GM12878 (cell line): ENCODE results near the gene LIMS1. TPM values are rescaled to one million over a fixed set of nuclear protein-coding genes. Genes with fewer than 3 reads are reported as not detected.
A peak's percentile ranks its signal among the peaks of the same experiment; 100 is the strongest.

ENCODE experiments used
- ATF7 ChIP-seq: fragments of 450-650 bp; IDR thresholded peaks from 2 replicates; pipeline ENCODE4 v1.6.1; 2016; ENCODE audit warnings: low read depth, mild to moderate bottlenecking
- BMI1 ChIP-seq: fragments of 450-650 bp; IDR thresholded peaks from 2 replicates; pipeline ENCODE4 v1.6.1; 2016; ENCODE audit warnings: mild to moderate bottlenecking, moderate library complexity, borderline replicate concordance
- CBX3 ChIP-seq: fragments of 200-600 bp; sonication (generic); IDR thresholded peaks from 2 replicates; pipeline ENCODE4 v1.6.1; 2016; ENCODE audit warnings: low read depth, borderline replicate concordance
- CHD1 ChIP-seq: IDR thresholded peaks from 2 replicates; pipeline ENCODE4 v1.6.1; 2012; ENCODE audit warnings: low read depth, low read length, improper control_type of control experiment
- CHD4 ChIP-seq: fragments of 200-600 bp; sonication (generic); IDR thresholded peaks from 2 replicates; pipeline ENCODE4 v1.6.1; 2016; ENCODE audit warnings: mild to moderate bottlenecking
- E2F4 ChIP-seq: IDR thresholded peaks from 2 replicates; pipeline ENCODE4 v1.6.1; 2012; ENCODE audit warnings: low read depth, low read length, improper control_type of control experiment
- E4F1 ChIP-seq: fragments of 450-650 bp; IDR thresholded peaks from 2 replicates; pipeline ENCODE4 v1.6.1; 2018; ENCODE audit warnings: borderline replicate concordance, mild to moderate bottlenecking; ENCODE audit not compliant: partially characterized antibody
- IRF3 ChIP-seq: fragments of 450-650 bp; IDR thresholded peaks from 2 replicates; pipeline ENCODE4 v1.6.1; 2014; ENCODE audit warnings: mild to moderate bottlenecking
- NFXL1 ChIP-seq: fragments of 450-650 bp; IDR thresholded peaks from 2 replicates; pipeline ENCODE4 v1.6.1; 2017; ENCODE audit warnings: antibody characterized with exemption, mild to moderate bottlenecking, borderline replicate concordance
- NR2F1 ChIP-seq: fragments of 450-650 bp; conservative IDR thresholded peaks from 2 replicates; pipeline ENCODE4 v1.6.1; 2017; ENCODE audit warnings: mild to moderate bottlenecking
- SMC3 ChIP-seq: IDR thresholded peaks from 2 replicates; pipeline ENCODE4 v1.6.1; 2011; ENCODE audit warnings: low read length, improper control_type of control experiment, borderline replicate concordance
- TCF3 ChIP-seq: IDR thresholded peaks from 2 replicates; pipeline ENCODE4 v1.6.1; 2012; ENCODE audit warnings: low read depth, mild to moderate bottlenecking, low read length, borderline replicate concordance; ENCODE audit not compliant: insufficient read depth
- TCF7 ChIP-seq: IDR thresholded peaks from 2 replicates; pipeline ENCODE4 v1.6.1; 2014; ENCODE audit warnings: antibody characterized with exemption, borderline replicate concordance
- WRNIP1 ChIP-seq: IDR thresholded peaks from 2 replicates; pipeline ENCODE4 v1.6.1; 2011; ENCODE audit warnings: low read depth, low read length, improper control_type of control experiment, borderline replicate concordance
- ZBTB4 ChIP-seq: fragments of 450-650 bp; formaldehyde crosslinking; IDR thresholded peaks from 2 replicates; pipeline ENCODE4 v1.4.0; 2022; ENCODE audit warnings: mild to moderate bottlenecking, moderate library complexity
- ZNF24 ChIP-seq: fragments of 450-650 bp; IDR thresholded peaks from 2 replicates; pipeline ENCODE4 v1.6.1; 2017; ENCODE audit warnings: antibody characterized with exemption, mild to moderate bottlenecking
- ZNF592 ChIP-seq: fragments of 450-650 bp; IDR thresholded peaks from 2 replicates; pipeline ENCODE4 v1.6.1; 2017; ENCODE audit warnings: mild to moderate bottlenecking, moderate library complexity
- polyA plus RNA-seq, 11 experiments: library from polyadenylated mRNA; depleted of rRNA in 4 of 11; unstranded in 6 of 11; stranded (reverse) in 5 of 11; fragments of >200 nt; fragmentation: Nextera tagmentation in 4 of 11; fragmentation: Illumina TruSeq in 1 of 11; extraction: Ambion mirVana in 4 of 11; extraction: Trizol in 1 of 11; gene quantifications; 1 replicate in 1 of 11; 2 replicates in 10 of 11; pipeline versions ENCODE4 v1.2.1 to v1.2.3, GENCODE V29; 2011 to 2016; ENCODE audit warnings: inconsistent platforms in 2 of 11, missing spikeins in 2 of 11, low read depth in 1 of 11
- total RNA-seq, 4 experiments: library from RNA; depleted of rRNA in 3 of 4; stranded (reverse); fragments of >200 nt in 3 of 4; fragmentation: Illumina TruSeq in 1 of 4; extraction: Trizol in 1 of 4; gene quantifications; 2 replicates each; pipeline versions ENCODE4 v1.2.1 to v1.2.3, GENCODE V29; 2013 to 2021

LIMS1 gene
- total and polyA plus RNA-seq, 10 of the 15 experiments (the other 5 are each of a cell fraction or from before 2014, with no cell fraction given), result 15.7 to 98.1 (median 43.9) TPM

GRCh38 chr2:108612514-108613183 is 78.4 kb downstream of the LIMS1 start (continued):
- peak; percentile 84 for TF ChIP-seq ZNF592
- no peak for TF ChIP-seq ZBTB4
- TF ChIP-seq CBX3, result no peak
- no peak; the same call in 1 of the 2 replicates for TF ChIP-seq CHD4
- TF ChIP-seq ATF7, result peak; percentile 79
- TF ChIP-seq CHD1, result no peak
- peak; percentile 63; the same call in 1 of the 2 replicates for TF ChIP-seq ZNF24
- no peak for TF ChIP-seq IRF3
- TF ChIP-seq BMI1, result 0 out of 2 replicates have a peak, but pooled peaks have one; percentile 33
- no peak for TF ChIP-seq NFXL1
- no peak for TF ChIP-seq E4F1
- TF ChIP-seq TCF7, result no peak
- peak; percentile 3; the same call in 1 of the 2 replicates for TF ChIP-seq SMC3
- TF ChIP-seq WRNIP1, result no peak
- TF ChIP-seq NR2F1, result peak; percentile 86
- peak; percentile 91 for TF ChIP-seq TCF3
- TF ChIP-seq E2F4, result no peak
